GM21515 (cell line): ENCODE data around the gene EDN3.

Source experiments
- ATAC-seq: cut with Tn5 transposase; IDR thresholded peaks from one replicate; pipeline ENCODE4 v1.9.1; 2021; ENCODE audit not compliant: unreplicated experiment

EDN3 gene

GRCh38 chr20:59360934-59361333 is 60.5 kb downstream of the EDN3 start:
- ATAC-seq = no peak

- ATAC-seq = no peak
Observed at GRCh38 chr20:59361411-59361810, 61.0 kb downstream of the EDN3 start.

GRCh38 chr20:59363101-59363500 is 62.7 kb downstream of the EDN3 start:
- no peak for ATAC-seq

GRCh38 chr20:59364611-59365010 is 64.2 kb downstream of the EDN3 start:
- no peak for ATAC-seq

- ATAC-seq = no peak
Observed at GRCh38 chr20:59365611-59366285, 65.3 kb downstream of the EDN3 start.

GRCh38 chr20:59371431-59371830 is 71.0 kb downstream of the EDN3 start:
- ATAC-seq = no peak

- no peak for ATAC-seq
Observed at GRCh38 chr20:59374261-59374660, 73.8 kb downstream of the EDN3 start.

- no peak for ATAC-seq
Observed at GRCh38 chr20:59375541-59375940, 75.1 kb downstream of the EDN3 start.
